Astrocyte of the spinal cord (primary cell): ENCODE measurements around the gene LRRC4C.
"Not testable (repeated sequence)": the region's sequence is repeated elsewhere in the genome, so short reads cannot be mapped to it uniquely, and the experiment has no call there.

ENCODE experiments used
- DNase-seq: peaks from one replicate; pipeline ENCODE4 v3.0.0; 2011; ENCODE audit warnings: low read depth, low spot score
- H3K4me3 ChIP-seq: 2 replicates; pipeline ENCODE4 v1.5.1; 2011; ENCODE audit warnings: low read depth, mild to moderate bottlenecking, low read length, moderate library complexity
- in situ Hi-C: cut with HindIII; loops from 2 replicates; pipeline ENCODE4 v1.10.0; 2017; ENCODE audit warnings: low sequenced_read_pairs
- TF ChIP-seq, protein P1 (sequence below): IDR thresholded peaks from 2 replicates; pipeline ENCODE4 v1.5.1; 2012; ENCODE audit warnings: low read depth, mild to moderate bottlenecking, low read length, inconsistent platforms

The LRRC4C gene

DNA sequence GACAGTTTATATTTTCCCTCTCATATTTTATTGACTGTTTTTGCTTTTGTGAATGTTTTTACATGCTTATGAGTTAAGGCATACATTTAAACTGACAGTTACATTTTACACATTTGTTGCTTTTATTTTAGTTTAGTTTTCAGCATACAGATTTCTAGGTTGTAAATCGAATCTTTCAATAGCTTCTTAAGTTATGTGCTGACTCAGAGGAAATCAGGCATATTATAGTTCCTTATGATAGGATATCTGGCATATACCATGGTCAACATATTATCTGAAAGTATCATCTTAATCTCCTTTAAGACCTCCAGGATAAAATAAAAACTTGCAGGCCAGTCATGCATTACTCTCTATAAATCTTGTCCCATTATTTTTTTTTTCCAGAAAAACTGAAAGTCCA, 916.6 kb downstream of the LRRC4C start:
- H3K4me3 ChIP-seq: no peak overlapping the region
- in situ Hi-C loops: no loop called here
- no peak for DNase-seq
- TF ChIP-seq, protein P1, sequence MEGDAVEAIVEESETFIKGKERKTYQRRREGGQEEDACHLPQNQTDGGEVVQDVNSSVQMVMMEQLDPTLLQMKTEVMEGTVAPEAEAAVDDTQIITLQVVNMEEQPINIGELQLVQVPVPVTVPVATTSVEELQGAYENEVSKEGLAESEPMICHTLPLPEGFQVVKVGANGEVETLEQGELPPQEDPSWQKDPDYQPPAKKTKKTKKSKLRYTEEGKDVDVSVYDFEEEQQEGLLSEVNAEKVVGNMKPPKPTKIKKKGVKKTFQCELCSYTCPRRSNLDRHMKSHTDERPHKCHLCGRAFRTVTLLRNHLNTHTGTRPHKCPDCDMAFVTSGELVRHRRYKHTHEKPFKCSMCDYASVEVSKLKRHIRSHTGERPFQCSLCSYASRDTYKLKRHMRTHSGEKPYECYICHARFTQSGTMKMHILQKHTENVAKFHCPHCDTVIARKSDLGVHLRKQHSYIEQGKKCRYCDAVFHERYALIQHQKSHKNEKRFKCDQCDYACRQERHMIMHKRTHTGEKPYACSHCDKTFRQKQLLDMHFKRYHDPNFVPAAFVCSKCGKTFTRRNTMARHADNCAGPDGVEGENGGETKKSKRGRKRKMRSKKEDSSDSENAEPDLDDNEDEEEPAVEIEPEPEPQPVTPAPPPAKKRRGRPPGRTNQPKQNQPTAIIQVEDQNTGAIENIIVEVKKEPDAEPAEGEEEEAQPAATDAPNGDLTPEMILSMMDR: no peak

DNA sequence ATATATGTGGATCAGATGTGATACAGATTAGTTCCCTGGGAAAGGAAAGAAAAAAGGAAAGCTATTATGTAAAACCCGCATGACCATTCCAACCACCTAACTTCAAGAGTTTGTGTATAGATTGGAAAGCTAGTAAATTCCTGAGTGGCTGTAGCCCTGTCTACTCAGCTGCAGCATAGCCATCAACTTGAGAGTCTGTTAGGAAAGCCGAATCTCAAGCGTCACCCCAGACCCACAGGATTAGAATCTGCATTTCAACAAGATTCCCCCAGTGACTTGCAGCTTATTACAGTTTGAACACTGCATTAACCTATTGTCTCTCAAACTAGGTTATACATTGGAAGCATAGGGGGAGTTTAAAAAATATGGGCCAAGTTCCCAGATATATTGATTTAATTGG, 921.7 kb downstream of the LRRC4C start:
- no peak for DNase-seq
- TF ChIP-seq, protein P1: no peak
- in situ Hi-C loops: no loop called here
- H3K4me3 ChIP-seq: no peak overlapping the region

DNA sequence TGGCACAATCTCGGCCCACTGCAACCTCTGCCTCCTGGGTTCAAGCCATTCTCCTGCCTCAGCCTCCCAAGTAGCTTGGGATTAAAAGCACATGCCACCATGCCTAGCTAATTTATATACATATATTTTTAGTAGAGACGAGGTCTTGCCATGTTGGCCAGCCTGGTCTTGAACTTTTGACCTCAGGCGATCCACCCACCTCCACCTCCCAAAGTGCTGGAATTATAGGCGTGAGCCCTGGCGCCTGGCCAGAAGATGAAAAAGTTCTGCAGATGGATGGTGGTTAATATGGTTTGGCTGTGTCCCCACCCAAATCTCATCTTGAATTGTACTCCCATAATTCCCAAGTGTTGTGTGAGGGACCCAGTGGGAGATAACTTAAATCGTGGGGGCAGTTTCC, 937.4 kb downstream of the LRRC4C start:
- DNase-seq, H3K4me3 ChIP-seq, in situ Hi-C loops: not testable (repeated sequence)

DNA sequence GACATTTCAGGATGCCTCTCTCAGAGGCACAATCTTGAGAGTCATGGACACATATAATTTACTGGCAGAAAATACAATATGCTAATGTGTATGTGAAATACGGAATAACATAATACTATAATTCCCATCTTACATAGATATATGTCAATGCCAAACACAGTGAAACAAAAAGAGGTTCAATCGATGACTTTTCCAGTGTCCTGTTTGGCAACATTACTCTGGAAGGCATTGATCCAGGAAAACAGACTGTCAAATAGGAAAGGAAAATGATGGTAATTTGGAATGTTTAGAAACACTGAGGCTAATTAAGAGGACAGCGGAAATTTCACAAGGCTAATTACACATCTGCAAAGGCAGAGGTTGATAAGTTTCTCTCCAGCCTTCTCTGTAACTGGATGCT, 942.3 kb downstream of the LRRC4C start:
- in situ Hi-C loops: no loop called here
- TF ChIP-seq, protein P1: no peak
- no peak for DNase-seq
- no peak overlapping the region for H3K4me3 ChIP-seq

DNA sequence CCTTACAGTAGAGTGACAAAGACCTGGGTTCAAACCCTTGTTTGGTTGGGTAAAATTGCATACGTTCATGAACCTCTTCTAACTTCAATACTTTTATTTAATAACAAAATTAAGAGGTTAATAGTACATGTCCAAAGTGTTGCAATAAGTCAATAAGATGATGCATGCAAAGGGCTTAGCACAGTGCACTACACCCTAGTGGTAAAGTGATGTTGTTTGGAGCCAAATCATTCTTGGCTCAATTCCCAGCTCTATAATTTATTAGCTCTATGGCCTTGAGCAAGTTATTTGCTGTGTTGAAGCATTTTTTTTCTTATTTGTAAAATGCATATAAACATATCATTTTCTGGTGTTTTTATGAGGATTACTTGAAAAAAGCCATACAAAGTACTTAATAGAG, 945.3 kb downstream of the LRRC4C start:
- H3K4me3 ChIP-seq: no peak overlapping the region
- in situ Hi-C loops: no loop called here
- TF ChIP-seq, protein P1: no peak
- DNase-seq: no peak

DNA sequence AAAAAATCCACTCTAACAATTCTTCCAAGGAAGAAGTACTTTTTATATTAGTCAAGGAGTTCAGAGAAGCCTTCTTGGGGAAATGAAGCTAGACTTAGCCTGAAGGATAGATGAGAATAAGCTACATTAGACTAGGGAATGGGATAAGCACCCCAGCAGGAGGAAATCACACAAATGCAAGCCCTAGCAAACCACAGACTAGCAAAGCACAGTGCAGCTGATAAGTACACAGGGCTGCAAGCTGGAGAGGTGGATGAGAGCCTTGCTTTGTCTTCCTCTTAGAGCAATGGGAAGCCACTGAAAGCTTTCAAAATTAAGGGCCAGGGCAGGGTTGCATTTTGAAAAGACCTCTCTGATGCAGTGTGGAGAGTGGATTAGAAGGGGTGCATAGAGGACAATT, 946.2 kb downstream of the LRRC4C start:
- in situ Hi-C loops: no loop called here
- TF ChIP-seq, protein P1: no peak
- H3K4me3 ChIP-seq: no peak overlapping the region
- DNase-seq: no peak

DNA sequence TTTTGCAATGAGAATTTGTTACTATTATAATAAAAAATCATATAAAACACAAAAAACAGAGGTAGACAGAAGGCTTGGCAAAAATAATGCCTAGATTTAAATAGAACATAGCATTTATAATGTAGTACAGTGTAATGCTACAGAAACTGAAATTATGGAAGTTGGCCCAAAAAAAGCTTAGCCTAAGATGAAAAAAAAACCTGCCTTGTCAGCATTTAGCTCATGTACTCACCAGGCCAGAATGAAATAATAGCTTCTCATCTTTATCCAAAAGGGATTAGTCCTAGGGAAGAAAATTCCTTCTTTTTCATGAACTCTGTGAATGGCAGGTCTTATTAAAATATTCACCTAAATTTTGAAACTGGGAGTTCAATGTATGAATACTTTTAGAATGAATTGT, 951.1 kb downstream of the LRRC4C start:
- in situ Hi-C loops: no loop called here
- H3K4me3 ChIP-seq: no peak overlapping the region
- TF ChIP-seq, protein P1: no peak
- no peak for DNase-seq
